ENCODE data around the gene ABLIM1.

ABLIM1 gene

DNA sequence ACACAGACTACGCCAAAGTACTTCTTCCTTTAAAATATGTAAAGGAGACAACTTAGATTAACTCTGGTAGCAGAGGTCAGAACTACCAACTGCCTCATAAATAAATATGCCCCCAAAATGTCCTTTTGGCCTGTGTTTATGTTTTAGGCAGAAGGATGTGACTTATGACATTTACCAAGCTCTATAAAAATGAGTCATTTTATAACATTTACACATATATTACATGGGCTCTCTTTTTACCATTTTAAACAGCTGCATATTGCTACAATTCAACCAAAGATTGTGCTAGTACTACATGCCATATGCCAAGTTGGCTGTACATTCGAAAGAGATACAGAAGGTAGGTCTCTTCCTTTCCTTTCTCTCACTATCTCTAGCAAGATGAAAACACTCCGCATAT lies 12.4 kb downstream of the ABLIM1 start:
- TF ChIP-seq, protein P1, sequence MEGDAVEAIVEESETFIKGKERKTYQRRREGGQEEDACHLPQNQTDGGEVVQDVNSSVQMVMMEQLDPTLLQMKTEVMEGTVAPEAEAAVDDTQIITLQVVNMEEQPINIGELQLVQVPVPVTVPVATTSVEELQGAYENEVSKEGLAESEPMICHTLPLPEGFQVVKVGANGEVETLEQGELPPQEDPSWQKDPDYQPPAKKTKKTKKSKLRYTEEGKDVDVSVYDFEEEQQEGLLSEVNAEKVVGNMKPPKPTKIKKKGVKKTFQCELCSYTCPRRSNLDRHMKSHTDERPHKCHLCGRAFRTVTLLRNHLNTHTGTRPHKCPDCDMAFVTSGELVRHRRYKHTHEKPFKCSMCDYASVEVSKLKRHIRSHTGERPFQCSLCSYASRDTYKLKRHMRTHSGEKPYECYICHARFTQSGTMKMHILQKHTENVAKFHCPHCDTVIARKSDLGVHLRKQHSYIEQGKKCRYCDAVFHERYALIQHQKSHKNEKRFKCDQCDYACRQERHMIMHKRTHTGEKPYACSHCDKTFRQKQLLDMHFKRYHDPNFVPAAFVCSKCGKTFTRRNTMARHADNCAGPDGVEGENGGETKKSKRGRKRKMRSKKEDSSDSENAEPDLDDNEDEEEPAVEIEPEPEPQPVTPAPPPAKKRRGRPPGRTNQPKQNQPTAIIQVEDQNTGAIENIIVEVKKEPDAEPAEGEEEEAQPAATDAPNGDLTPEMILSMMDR (IDR thresholded peaks at IDR 0.05) = no peak

DNA sequence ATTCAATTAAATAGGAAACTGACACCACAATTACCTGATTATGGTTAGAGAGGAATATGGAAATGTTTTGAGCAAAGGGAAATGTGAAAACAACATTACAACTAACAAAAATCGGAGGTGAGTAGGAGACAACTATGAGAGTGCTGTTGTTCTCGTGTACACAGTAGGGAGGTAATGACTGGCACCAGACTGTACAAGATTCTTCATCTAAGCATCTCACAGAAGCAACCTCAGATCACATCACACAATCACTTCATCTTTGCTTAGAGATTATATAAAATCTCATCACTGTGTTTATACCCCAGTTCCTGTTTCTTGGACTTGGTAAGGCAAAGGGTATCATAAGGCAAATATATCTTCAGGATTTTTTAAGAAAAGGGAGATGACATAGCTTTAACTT lies 14.9 kb downstream of the ABLIM1 start:
- TF ChIP-seq, protein P1 (IDR thresholded peaks at IDR 0.05) = no peak

DNA sequence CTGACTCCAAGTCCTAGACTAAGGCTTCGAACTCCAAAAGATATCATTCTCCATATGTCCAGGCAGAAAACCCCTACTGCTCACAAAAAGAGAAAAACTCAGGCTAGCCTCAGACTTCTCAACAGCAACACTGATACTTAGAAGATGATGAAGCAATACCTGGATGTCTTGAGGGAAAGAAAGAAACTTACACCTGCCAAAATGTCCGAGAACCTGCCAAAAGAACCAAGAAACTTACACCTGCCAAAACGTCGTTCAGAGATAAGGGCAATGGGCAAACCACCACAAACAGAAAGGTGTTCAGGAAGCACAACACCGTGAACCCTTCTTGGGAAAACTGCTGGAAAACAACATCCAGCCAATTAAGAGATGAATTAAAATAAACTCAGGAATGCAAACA lies 15.3 kb downstream of the ABLIM1 start:
- TF ChIP-seq, protein P1 (IDR thresholded peaks at IDR 0.05) = no peak

DNA sequence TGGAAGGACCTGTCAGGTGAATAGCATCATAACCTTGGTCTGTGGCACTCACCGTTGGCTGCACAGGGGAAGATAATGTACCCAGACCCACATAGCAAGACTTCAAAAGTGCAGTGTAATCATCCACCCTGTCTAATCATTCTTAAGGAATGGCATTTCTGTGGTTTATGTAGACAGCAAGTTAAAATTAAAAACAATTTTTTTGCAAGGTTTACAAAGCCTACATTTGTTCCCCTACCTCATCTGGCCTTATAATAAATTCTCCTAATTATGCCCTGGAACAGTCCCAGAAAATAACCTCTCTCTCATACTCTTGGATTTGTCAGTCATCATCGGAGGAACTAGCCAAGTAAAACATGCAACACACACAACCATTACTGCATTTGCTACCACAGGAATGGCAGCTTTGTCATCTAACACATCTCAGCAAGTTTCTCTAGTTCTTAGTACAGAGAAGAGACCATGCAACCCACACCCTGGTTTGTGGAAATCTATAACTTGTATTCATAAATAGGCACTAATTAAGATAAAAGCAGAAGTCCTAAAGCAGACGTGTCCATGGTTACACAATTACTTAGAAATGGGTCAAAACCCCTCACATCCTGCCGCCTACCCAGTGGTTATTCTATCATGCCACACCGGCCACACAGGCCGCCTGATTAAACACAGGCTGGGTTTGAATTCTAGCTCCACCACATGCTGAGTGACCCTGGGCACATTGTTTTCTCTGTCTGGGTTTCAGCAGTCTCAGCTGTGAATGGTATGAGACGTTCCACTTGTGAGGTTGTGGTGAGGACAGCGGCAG lies 19.1 kb downstream of the ABLIM1 start:
- TF ChIP-seq, protein P1 (IDR thresholded peaks at IDR 0.05) = no peak

DNA sequence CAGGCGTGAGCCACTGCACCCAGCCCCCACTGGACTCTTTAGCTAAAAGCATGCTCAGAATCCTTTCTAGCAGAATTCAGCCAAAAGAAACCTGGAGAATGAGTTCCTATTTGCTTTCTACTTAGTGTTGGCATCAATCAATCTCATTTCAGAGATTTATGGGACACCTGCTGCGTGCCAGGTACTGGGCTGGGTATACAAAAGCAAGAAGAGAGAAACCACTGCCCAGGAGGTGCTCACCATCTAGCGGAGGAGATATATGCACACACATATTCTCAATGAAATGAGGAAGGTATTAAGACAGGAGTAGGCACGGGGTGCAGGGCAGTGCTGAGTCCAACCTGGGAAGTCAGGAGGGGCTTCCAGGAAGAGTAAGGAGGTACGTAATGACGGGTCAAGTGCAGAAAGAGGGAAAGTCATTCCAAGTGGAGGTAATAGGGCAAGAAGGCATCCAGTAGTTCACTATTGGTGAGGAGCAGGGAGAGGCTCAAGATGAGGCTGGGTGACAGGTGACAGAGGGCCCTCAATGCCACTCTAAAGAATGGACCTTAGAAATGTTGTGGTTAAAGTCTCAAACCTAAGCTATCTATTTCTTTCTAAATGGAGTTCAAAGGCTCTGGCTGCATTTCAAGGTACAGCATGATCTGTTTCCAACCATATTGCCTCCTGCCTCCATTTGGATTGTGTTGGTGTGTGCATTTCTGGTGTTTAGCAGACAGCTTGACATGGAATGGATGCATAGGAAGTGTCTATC lies 22.1 kb downstream of the ABLIM1 start:
- TF ChIP-seq, protein P1 (IDR thresholded peaks at IDR 0.05) = peak; percentile 65; the same call in 1 of the 2 replicates

DNA sequence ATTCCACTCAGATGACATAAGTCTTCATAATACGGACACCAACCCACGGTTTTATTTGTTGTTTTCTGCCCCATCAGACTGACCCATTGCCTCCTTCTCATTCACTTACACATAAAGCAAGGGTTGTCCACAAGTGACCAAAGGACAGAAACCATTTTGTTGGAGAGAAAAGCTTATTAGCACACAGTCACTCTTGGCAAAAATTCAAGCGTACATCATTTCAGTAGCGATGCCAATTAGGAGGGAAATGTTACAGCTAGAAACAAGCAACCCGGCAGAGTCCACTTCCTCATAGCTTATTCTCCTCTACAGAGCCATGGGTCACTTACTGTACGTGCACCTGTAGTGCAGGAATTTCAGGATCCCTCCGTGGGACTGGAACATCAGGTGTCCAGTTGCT lies 23.0 kb downstream of the ABLIM1 start:
- TF ChIP-seq, protein P1 (IDR thresholded peaks at IDR 0.05) = no peak

DNA sequence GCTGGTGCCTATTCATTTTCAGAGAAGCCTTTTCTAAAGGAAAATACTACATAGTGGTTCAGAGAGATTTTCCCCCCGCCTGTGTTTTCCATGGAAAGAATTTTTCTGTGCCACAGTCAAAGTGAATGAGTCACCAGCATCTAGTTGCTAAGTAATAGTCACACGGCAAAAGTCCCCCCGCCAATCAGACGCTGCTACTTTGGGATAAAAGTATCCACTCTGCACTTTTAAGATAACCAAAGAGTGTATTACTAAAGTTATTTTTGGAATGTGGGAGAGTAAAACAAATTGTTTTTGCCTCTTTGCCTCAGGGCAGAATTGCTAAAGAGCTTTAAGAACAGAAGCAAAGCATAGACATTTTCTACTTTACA lies 23.5 kb downstream of the ABLIM1 start:
- TF ChIP-seq, protein P1 (IDR thresholded peaks at IDR 0.05) = no peak

All from LNCAP (cell line).